Heart left ventricle (tissue), 16 donors: Measurements from ENCODE around the gene ADPRHL1. TPM values are rescaled to one million over a fixed set of nuclear protein-coding genes. Genes with fewer than 3 reads are reported as not detected.

Experiments used
- ATAC-seq, 4 donors: fragments of 200-7000 bp; cut with Tn5 transposase; one replicate each; pipeline ENCODE4 v1.9.1; 2020 to 2022; ENCODE audit warnings: moderate library complexity in 4 of 4, mild to moderate bottlenecking in 3 of 4, moderate number of reproducible peaks in 1 of 4
- DNase-seq, 5 donors: peaks; one replicate each; pipeline ENCODE4 v3.0.0-alpha.2; 2020
- H3K27ac ChIP-seq, 12 donors: fragments of 200-600 bp; sonication (generic) in 4 of 12; one replicate each; pipeline versions ENCODE4 v1.5.0 to v1.8.0; 2016 to 2022; ENCODE audit warnings: mild to moderate bottlenecking in 2 of 12
- H3K27me3 ChIP-seq, 9 donors: fragments of 200-600 bp; sonication (generic) in 2 of 9; one replicate each; pipeline versions ENCODE4 v1.5.1 to v1.8.0; 2016 to 2022; ENCODE audit warnings: mild to moderate bottlenecking in 3 of 9
- H3K36me3 ChIP-seq, 9 donors: fragments of 200-600 bp; sonication (generic) in 2 of 9; one replicate each; pipeline versions ENCODE4 v1.5.0 to v1.8.0; 2018 to 2022; ENCODE audit warnings: mild to moderate bottlenecking in 2 of 9
- H3K4me1 ChIP-seq, 12 donors: fragments of 200-600 bp; sonication (generic) in 4 of 12; one replicate each; pipeline versions ENCODE4 v1.5.0 to v1.8.0; 2016 to 2022; ENCODE audit warnings: mild to moderate bottlenecking in 3 of 12
- H3K4me3 ChIP-seq, 12 donors: fragments of 200-600 bp; sonication (generic) in 4 of 12; one replicate each; pipeline versions ENCODE4 v1.5.0 to v1.8.0; 2017 to 2022; ENCODE audit warnings: mild to moderate bottlenecking in 9 of 12, moderate library complexity in 4 of 12
- H3K9me3 ChIP-seq, 12 donors: fragments of 200-600 bp; sonication (generic) in 4 of 12; one replicate each; pipeline versions ENCODE4 v1.5.0 to v1.8.0; 2016 to 2022; ENCODE audit warnings: mild to moderate bottlenecking in 1 of 12
- CTCF ChIP-seq, 12 donors: fragments of 200-600 bp; sonication (generic) in 4 of 12; IDR thresholded peaks; one replicate each; pipeline versions ENCODE4 v1.5.0 to v1.8.0; 2018 to 2022; ENCODE audit warnings: antibody characterized with exemption in 12 of 12, mild to moderate bottlenecking in 5 of 12
- POLR2A ChIP-seq, 2 donors: fragments of 450-650 bp; IDR thresholded peaks; one replicate each; pipeline ENCODE4 v1.6.1; 2017; ENCODE audit warnings: antibody characterized with exemption in 2 of 2, mild to moderate bottlenecking in 2 of 2, moderate library complexity in 2 of 2
- WGBS, 4 donors: extraction: QIAGEN DNeasy Blood & Tissue Kit in 2 of 4; methylation state at CpG; one replicate each; pipeline versions ENCODE4 v1.1.5 to v1.1.7; 2013 to 2018; 5-methylcytosine and 5-hydroxymethylcytosine counted together
- intact Hi-C, 10 donors: fragments of 100-400 bp; cut with DNase I; formaldehyde crosslinking; loops; one replicate each; pipeline versions ENCODE4 v1.11.1 to v1.14.2; 2022
- polyA plus RNA-seq, 2 donors: library from polyadenylated mRNA; stranded (reverse); fragments of 200-250 nt; gene quantifications; one replicate each; pipeline ENCODE4 v1.2.3, GENCODE V29; 2013
- total RNA-seq, 9 donors: library from RNA; depleted of rRNA in 2 of 9; stranded (reverse); fragments of >200 nt in 2 of 9; fragmentation: NEBNext Ultra II Directional in 3 of 9; extraction: Animal tissue kit (Norgen Biotek cat#: 25700) in 3 of 9; gene quantifications; one replicate each; pipeline versions ENCODE4 v1.1.0 to v1.2.4, GENCODE V29; 2016 to 2023
- donor health status: ischemic (EF 13 %, LVEDD 7.1; RV severe dilation, severe dysfunction).
- donor health status: healthy with polysubstance abuse.
- donor health status: DM: no; HTN: yes; CAD: no.
- donor health status: DM: no; HTN: no; CAD: no.
- donor health status: ischemic (EF 25% LVEDD 6.9; RV normal size, moderate dysfunction).
- donor health status: ischemic (EF 25% LVEDD 5.7; RV mildly dilated, moderate dysfunction).
- donor health status: healthy.
- donor health status: DM: yes; HTN: yes; CAD: no.
- donor health status: ischemic (EF 35%, LVEDD 5.7; RV mildly dilated, moderate dysfunction).
- donor health status: nonischemic (EF 11% LVEDD 7.7; RV severe dilation, severe dysfunction).
- donor health status: DM: yes; HTN: yes; CAD: no.
- donor health status: PGD.
- donor health status: ischemic (EF 29% LVEDD 5.4; RV normal size, mild dysfunction).
- donor health status: nonischemic (EF 23%, LVEDD 6.1; RV moderate dilation, normal function).

Gene ADPRHL1
- total and polyA plus RNA-seq, 11 donors, result 160 to 774 (median 521) TPM

GRCh38 chr13:113412440-113412839 lies 40.8 kb downstream of the ADPRHL1 start:
- H3K9me3 ChIP-seq, result no peaks in the 10 kb centered on the region
- peak overlapping the region in 4 of 12 donors; percentile 79 to 95 (median 88) for H3K27ac ChIP-seq
- no peak for ATAC-seq
- H3K27me3 ChIP-seq, result peaks cover 0 to 6% (median 0%) of the 10 kb centered on the region in 9 donors
- intact Hi-C loops, result no loop called here
- no peak for TF ChIP-seq CTCF (IDR thresholded peaks at IDR 0.05)
- TF ChIP-seq POLR2A (IDR thresholded peaks at IDR 0.05), result no peak
- H3K4me3 ChIP-seq, result no peak overlapping the region
- H3K4me1 ChIP-seq, result peaks cover 0 to 56% (median 24%) of the 10 kb centered on the region in 12 donors
- no peaks in the 10 kb centered on the region for H3K36me3 ChIP-seq
- DNase-seq, result peak in 4 of 5 donors; percentile 8 to 57 (median 15)
- 97 to 98% (median 97%) methylated on average over 17 to 27 of the region's 27 CpGs for WGBS, 4 donors

GRCh38 chr13:113411216-113412023 lies 41.9 kb downstream of the ADPRHL1 start:
- H3K4me1 ChIP-seq, result peaks cover 0 to 67% (median 24%) of the 10 kb centered on the region in 12 donors
- TF ChIP-seq POLR2A (IDR thresholded peaks at IDR 0.05), result peak in 1 of 2 donors; percentile 41
- no peak for TF ChIP-seq CTCF (IDR thresholded peaks at IDR 0.05)
- peak; percentile 59 to 68 (median 64) for ATAC-seq
- H3K27ac ChIP-seq, result peak overlapping the region; percentile 68 to 95 (median 79)
- no peaks in the 10 kb centered on the region for H3K36me3 ChIP-seq
- peaks cover 0 to 12% (median 0%) of the 10 kb centered on the region in 9 donors for H3K27me3 ChIP-seq
- intact Hi-C loops, result no loop called here
- no peak overlapping the region for H3K4me3 ChIP-seq
- H3K9me3 ChIP-seq, result no peaks in the 10 kb centered on the region
- DNase-seq, result peak; percentile 67 to 90 (median 86)
- WGBS, 4 donors, result 58 to 72% (median 68%) methylated on average over 30 of the region's 30 CpGs

GRCh38 chr13:113410472-113411201 lies 42.7 kb downstream of the ADPRHL1 start:
- H3K4me1 ChIP-seq, result peaks cover 0 to 75% (median 25%) of the 10 kb centered on the region in 12 donors
- intact Hi-C loops, result no loop called here
- WGBS, 4 donors, result 70 to 80% (median 78%) methylated on average over 26 to 34 of the region's 34 CpGs
- DNase-seq (peak in 4 of 5 donors; percentile 10 to 55 (median 34)), ATAC-seq (no peak)
- no peaks in the 10 kb centered on the region for H3K36me3 ChIP-seq
- H3K27ac ChIP-seq, result peak overlapping the region; percentile 67 to 95 (median 79)
- peaks cover 0 to 13% (median 0%) of the 10 kb centered on the region in 9 donors for H3K27me3 ChIP-seq
- H3K9me3 ChIP-seq, result no peaks in the 10 kb centered on the region
- TF ChIP-seq CTCF (IDR thresholded peaks at IDR 0.05), result no peak
- no peak for TF ChIP-seq POLR2A (IDR thresholded peaks at IDR 0.05)
- H3K4me3 ChIP-seq, result no peak overlapping the region

GRCh38 chr13:113408562-113408961 lies 44.7 kb downstream of the ADPRHL1 start:
- H3K9me3 ChIP-seq, result no peaks in the 10 kb centered on the region
- H3K4me3 ChIP-seq, result no peak overlapping the region
- TF ChIP-seq POLR2A (IDR thresholded peaks at IDR 0.05), result no peak
- TF ChIP-seq CTCF (IDR thresholded peaks at IDR 0.05), result no peak
- 69 to 79% (median 73%) methylated on average over 3 of the region's 3 CpGs for WGBS, 4 donors
- intact Hi-C loops, result no loop called here
- H3K27me3 ChIP-seq, result peaks cover 0 to 17% (median 0%) of the 10 kb centered on the region in 9 donors
- H3K27ac ChIP-seq, result peak overlapping the region in 11 of 12 donors; percentile 35 to 95 (median 68)
- DNase-seq, result peak in 1 of 5 donors; percentile 17
- no peaks in the 10 kb centered on the region for H3K36me3 ChIP-seq
- H3K4me1 ChIP-seq, result peaks cover 0 to 75% (median 16%) of the 10 kb centered on the region in 12 donors
- ATAC-seq, result no peak
